Measurements from ENCODE around the gene NOXA1.
"Not testable (repeated sequence)": the region's sequence is repeated elsewhere in the genome, so short reads cannot be mapped to it uniquely, and the experiment has no call there.

NOXA1 gene, protein sequence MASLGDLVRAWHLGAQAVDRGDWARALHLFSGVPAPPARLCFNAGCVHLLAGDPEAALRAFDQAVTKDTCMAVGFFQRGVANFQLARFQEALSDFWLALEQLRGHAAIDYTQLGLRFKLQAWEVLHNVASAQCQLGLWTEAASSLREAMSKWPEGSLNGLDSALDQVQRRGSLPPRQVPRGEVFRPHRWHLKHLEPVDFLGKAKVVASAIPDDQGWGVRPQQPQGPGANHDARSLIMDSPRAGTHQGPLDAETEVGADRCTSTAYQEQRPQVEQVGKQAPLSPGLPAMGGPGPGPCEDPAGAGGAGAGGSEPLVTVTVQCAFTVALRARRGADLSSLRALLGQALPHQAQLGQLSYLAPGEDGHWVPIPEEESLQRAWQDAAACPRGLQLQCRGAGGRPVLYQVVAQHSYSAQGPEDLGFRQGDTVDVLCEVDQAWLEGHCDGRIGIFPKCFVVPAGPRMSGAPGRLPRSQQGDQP

DNA sequence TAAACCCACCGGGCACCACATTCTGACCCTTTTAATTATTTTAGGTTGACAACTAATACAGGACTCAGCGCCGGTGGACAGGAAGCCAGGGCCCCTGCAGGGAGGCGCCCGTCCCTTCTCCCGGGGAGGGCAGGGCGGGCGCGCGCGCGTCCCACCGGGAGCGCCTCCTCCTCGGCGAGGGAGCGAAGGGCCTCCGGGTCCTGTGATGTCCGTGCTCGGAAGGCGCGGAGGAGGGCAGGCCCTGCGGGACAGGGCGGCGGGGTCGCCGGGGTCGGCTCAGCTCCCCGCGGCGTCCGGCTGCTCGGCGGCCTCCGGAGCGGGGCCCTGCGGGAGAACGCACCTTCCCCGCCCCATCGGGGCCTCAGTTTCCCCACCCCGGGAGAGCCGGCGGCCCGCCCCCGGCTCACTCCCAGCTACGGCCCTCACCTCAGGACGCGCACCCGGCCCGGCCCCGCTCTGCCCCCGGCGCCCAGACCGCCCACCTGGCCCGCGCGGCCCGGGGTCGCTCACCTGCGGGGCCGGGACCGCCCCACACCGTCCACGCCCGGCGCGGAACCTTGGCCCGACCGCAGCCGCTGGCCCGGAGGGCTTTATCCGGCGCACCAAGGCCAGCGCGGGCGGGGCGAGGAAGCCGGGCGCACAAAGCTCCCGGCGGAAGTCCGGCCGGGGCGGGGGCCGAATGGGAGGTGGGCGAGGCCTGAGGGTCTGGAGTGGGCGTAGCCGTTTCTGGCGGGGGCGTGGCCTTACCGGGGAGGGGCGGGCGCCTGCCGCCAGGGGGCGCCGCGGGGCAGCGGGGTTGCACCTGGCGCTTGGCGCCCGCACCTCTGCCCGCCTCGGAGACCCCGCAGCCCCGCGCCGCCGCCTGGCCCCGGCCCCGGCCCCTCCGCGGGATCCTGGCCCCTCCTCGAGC is at the start of gene NOXA1, which contains the start of gene EXD3:
TSS of gene NOXA1 (plus strand) at position 790 of the 910 bp plus-strand sequence. CDS start 137 bp downstream, outside the sequence.
TSS of gene EXD3 (minus strand) at position 559 of the 910 bp plus-strand sequence. CDS start 27,805 bp downstream, outside the sequence.
- in situ Hi-C loops (cut with HindIII; ENCODE audit: low pct_ligation_motif_present, low sequenced_read_pairs), result no loop called here
- peak; percentile 61 for DNase-seq
- peak within 1 kb of the TSS; percentile 14 for H3K27ac ChIP-seq
- peak within 1 kb of the TSS; percentile 71 for H3K4me3 ChIP-seq (ENCODE audit: low read depth, low read length)
- H3K36me3 ChIP-seq (replicated peaks), result no peaks in the 10 kb centered on the region
- no peaks in the 10 kb centered on the region for H3K27me3 ChIP-seq (replicated peaks)
- TF ChIP-seq, protein P1, sequence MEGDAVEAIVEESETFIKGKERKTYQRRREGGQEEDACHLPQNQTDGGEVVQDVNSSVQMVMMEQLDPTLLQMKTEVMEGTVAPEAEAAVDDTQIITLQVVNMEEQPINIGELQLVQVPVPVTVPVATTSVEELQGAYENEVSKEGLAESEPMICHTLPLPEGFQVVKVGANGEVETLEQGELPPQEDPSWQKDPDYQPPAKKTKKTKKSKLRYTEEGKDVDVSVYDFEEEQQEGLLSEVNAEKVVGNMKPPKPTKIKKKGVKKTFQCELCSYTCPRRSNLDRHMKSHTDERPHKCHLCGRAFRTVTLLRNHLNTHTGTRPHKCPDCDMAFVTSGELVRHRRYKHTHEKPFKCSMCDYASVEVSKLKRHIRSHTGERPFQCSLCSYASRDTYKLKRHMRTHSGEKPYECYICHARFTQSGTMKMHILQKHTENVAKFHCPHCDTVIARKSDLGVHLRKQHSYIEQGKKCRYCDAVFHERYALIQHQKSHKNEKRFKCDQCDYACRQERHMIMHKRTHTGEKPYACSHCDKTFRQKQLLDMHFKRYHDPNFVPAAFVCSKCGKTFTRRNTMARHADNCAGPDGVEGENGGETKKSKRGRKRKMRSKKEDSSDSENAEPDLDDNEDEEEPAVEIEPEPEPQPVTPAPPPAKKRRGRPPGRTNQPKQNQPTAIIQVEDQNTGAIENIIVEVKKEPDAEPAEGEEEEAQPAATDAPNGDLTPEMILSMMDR (IDR thresholded peaks at IDR 0.05; ENCODE audit: low read depth, low read length, missing control alignments), result peak; percentile 48

DNA sequence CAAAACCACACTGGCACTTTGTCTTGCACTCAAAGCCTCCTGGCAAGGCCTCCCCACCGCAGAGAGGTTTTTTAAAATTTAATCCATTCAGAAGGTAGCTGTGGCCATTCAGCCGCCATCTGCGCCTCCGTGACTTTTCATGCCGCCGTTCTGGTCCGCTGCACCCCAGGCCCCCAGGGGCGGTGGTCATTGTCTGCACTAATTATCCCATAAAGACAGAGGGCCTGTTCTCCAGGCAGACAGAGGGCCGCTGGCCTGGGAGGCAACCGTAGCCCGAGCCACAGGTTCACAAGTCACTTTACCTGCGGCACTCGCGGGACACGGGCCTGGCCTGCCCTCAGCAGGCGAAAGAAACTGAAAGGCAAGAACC is 49.6 kb upstream of the NOXA1 start:
- no peak overlapping the region for H3K4me3 ChIP-seq (ENCODE audit: low read depth, low read length)
- no peaks in the 10 kb centered on the region for H3K36me3 ChIP-seq (replicated peaks)
- peaks cover under 1% of the 10 kb centered on the region for H3K27me3 ChIP-seq (replicated peaks)
- no peak overlapping the region for H3K27ac ChIP-seq
- no peak for DNase-seq
- TF ChIP-seq, protein P1 (IDR thresholded peaks at IDR 0.05; ENCODE audit: low read depth, low read length, missing control alignments), result no peak
- in situ Hi-C loops (cut with HindIII; ENCODE audit: low pct_ligation_motif_present, low sequenced_read_pairs), result no loop called here

DNA sequence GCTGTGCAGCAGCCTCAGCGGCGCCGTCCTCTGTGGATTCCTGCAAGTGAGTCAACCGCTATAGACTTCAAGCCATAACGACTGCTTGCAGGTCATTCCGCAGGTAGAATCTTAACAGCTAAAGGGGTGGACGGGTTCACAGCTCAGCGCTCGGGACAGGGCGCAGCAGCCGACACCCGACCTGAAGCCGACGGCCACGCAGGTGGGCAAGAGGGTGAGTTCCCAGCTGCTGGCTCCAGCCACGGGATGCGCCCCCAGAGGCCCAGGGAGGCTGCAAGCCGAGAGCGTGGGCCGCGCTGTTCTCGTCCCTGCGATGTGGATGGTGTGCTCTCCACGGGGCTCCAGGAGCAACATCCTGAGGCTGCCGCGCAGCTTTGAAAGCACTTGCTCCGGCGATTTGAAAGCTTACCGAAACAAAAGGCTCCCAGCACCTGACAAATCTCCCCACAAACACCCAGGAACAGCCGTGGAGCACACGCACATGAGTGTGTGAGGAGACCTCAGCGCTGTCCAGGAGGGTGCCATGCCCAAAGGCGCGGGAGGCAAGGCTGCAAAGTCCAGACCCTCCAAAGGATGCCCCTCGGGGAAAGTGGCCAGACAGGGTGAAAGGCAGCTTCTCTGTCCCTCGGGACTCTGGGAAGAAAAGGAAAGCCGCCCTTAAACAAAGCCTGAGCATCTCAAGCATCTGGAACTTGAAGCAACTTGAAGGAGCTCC is 48.9 kb upstream of the NOXA1 start:
- Histone ChIP-seq H3K27me3 (replicated peaks) (no peaks in the 10 kb centered on the region), H3K4me3 (ENCODE audit: low read depth, low read length) (no peak overlapping the region), H3K27ac (no peak overlapping the region), H3K36me3 (replicated peaks) (no peaks in the 10 kb centered on the region)
- in situ Hi-C loops (cut with HindIII; ENCODE audit: low pct_ligation_motif_present, low sequenced_read_pairs), result no loop called here
- no peak for DNase-seq
- TF ChIP-seq, protein P1 (IDR thresholded peaks at IDR 0.05; ENCODE audit: low read depth, low read length, missing control alignments), result no peak

DNA sequence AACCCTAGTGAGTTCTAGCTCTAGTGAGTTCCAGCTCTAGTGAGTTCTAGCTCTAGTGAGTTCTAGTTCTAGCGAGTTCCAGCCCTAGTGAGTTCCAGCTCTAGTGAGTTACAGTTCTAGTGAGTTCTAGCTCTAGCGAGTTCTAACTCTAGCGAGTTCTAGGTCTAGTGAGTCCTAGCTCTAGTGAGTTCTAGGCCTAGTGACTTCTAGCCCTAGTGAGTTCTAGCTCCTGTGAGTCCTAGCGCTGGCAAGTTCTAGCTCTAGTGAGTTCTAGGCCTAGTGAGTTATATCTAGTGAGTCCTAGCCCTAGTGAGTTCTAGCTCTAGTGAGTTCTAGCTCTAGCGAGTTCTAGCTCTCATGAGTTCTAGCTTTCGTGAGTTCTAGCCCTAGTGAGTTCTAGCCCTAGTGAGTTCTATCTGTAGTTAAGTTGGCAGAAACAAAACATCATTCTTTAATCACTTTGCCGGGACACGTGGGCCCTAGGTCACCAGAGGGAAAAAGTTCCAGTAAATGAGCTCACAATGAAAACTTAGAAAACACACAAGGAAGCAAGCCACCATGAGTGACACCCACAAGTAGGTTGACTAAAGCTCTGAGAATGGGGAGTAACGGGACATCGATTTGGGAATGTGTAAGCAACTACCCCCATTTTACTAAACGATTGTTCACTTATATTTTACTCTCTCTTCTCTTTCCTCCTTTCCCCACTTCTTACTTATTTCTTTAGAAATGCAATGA is 47.7 kb upstream of the NOXA1 start:
- Histone ChIP-seq H3K27me3 (replicated peaks) (no peaks in the 10 kb centered on the region), H3K36me3 (replicated peaks) (no peaks in the 10 kb centered on the region), H3K4me3 (ENCODE audit: low read depth, low read length) (no peak overlapping the region), H3K27ac (no peak overlapping the region)
- in situ Hi-C loops (cut with HindIII; ENCODE audit: low pct_ligation_motif_present, low sequenced_read_pairs), result no loop called here
- no peak for DNase-seq
- TF ChIP-seq, protein P1 (IDR thresholded peaks at IDR 0.05; ENCODE audit: low read depth, low read length, missing control alignments), result no peak

DNA sequence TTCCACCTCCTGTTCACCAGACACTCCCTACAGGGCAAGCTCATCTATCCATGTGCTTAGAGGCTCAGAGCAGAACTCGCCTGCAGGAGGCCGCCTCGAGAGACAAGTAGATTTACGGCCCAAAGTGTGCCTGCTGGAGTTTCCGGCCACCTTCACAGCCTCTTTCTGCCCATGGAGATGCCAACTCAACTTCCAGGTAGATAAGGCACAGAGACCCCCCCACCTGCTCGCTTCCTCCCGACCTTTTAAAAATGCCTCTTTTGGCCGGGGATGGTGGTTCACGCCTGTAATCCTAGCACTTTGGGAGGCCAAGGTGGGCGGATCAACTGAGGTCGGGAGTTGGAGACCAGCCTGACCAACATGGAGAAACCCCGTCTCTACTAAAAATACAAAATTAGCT is 46.8 kb upstream of the NOXA1 start:
- Histone ChIP-seq H3K27me3 (replicated peaks) (no peaks in the 10 kb centered on the region), H3K36me3 (replicated peaks) (no peaks in the 10 kb centered on the region), H3K4me3 (ENCODE audit: low read depth, low read length) (no peak overlapping the region), H3K27ac (no peak overlapping the region)
- DNase-seq, result no peak
- TF ChIP-seq, protein P1 (IDR thresholded peaks at IDR 0.05; ENCODE audit: low read depth, low read length, missing control alignments), result no peak
- in situ Hi-C loops (cut with HindIII; ENCODE audit: low pct_ligation_motif_present, low sequenced_read_pairs), result no loop called here

DNA sequence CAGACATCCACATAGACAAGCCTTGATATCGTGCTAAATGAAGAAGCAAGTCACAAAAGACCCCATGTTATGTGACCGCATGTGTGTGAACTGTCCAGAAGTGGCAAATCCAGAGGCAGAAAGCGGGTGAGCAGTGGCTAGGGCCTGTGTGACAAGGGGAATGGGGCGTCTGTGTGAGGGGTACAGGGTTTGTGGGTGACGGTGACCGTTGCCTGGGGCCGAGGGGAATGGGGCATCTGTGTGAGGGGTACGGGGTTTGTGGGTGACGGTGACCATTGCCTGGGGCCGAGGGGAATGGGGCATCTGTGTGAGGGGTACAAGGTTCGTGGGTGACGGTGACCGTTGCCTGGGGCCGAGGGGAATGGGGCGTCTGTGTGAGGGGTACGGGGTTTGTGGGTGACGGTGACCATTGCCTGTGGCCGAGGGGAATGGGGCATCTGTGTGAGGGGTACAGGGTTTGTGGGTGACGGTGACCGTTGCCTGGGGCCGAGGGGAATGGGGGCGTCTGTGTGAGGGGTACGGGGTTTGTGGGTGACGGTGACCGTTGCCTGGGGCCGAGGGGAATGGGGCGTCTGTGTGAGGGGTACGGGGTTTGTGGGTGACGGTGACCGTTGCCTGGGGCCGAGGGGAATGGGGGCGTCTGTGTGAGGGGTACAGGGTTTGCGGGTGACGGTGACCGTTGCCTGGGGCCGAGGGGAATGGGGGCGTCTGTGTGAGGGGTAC is 44.3 kb upstream of the NOXA1 start:
- H3K27me3 ChIP-seq (replicated peaks); H3K4me3 ChIP-seq (ENCODE audit: low read depth, low read length); H3K27ac ChIP-seq; DNase-seq; in situ Hi-C loops (cut with HindIII; ENCODE audit: low pct_ligation_motif_present, low sequenced_read_pairs); H3K36me3 ChIP-seq (replicated peaks): not testable (repeated sequence)

All from brain microvascular endothelial cell (primary cell).